B cell (primary cell): Measurements from ENCODE around the gene PIWIL1. TPM values are rescaled to one million over a fixed set of nuclear protein-coding genes. Genes with fewer than 3 reads are reported as not detected.

Experiments used
- ATAC-seq: fragments of 200-7000 bp; cut with Tn5 transposase; one replicate; pipeline ENCODE4 v1.10.0; 2021; ENCODE audit warnings: low read depth, mild to moderate bottlenecking, moderate number of reproducible peaks, moderate library complexity
- CTCF ChIA-PET: fragments of 350-600 bp; sonication (Branson Sonifier 250); formaldehyde crosslinking; loops from one replicate; lab custom pipeline; 2021; ENCODE audit warnings: antibody characterized with exemption, inconsistent platforms; lab: Charles Lee
- POLR2A ChIA-PET: fragments of 350-600 bp; sonication (Branson Sonifier 250); formaldehyde crosslinking; loops from one replicate; lab custom pipeline; 2021; ENCODE audit warnings: antibody characterized with exemption; lab: Charles Lee
- DNase-seq: peaks from one replicate; pipeline ENCODE4 v3.0.0; 2013
- H2AFZ ChIP-seq: 2 replicates; pipeline ENCODE4 v1.6.1; 2012; ENCODE audit warnings: mild to moderate bottlenecking, low read depth, low read length; ENCODE audit not compliant: insufficient read depth, poor library complexity, severe bottlenecking
- H3K27ac ChIP-seq, 2 donors: 1 replicate in 1 of 2; 2 replicates in 1 of 2; pipeline ENCODE4 v1.5.1; 2012 to 2013; ENCODE audit warnings: low read length in 2 of 2, mild to moderate bottlenecking in 2 of 2, moderate library complexity in 1 of 2
- H3K27me3 ChIP-seq, 4 experiments: fragments of 200-600 bp in 1 of 4; sonication (generic) in 1 of 4; replicated peaks in 1 of 4; 1 replicate in 2 of 4; 2 replicates in 2 of 4; pipeline versions ENCODE4 v1.6.1 to v1.7.0; 2013 to 2016; ENCODE audit warnings: low read length in 3 of 4, mild to moderate bottlenecking in 2 of 4, mixed read lengths in 1 of 4, moderate library complexity in 1 of 4; ENCODE audit not compliant: insufficient read depth in 4 of 4, control insufficient read depth in 3 of 4; ENCODE audit errors: control extremely low read depth in 1 of 4
- H3K36me3 ChIP-seq, 2 experiments: replicated peaks in 1 of 2; 1 replicate in 1 of 2; 2 replicates in 1 of 2; pipeline versions ENCODE4 v1.6.1 to v1.7.1; 2013; ENCODE audit warnings: low read length in 1 of 2; ENCODE audit not compliant: insufficient read depth in 2 of 2, control insufficient read depth in 1 of 2; ENCODE audit errors: control extremely low read depth in 1 of 2, extremely low read depth in 1 of 2
- H3K4me1 ChIP-seq, 2 donors: fragments of 200-600 bp in 1 of 2; sonication (generic) in 1 of 2; 1 replicate in 1 of 2; 2 replicates in 1 of 2; pipeline versions ENCODE4 v1.5.1 to v1.6.1; 2013 to 2017; ENCODE audit warnings: low read length in 2 of 2; ENCODE audit not compliant: control insufficient read depth in 2 of 2, insufficient read depth in 2 of 2
- H3K4me2 ChIP-seq: replicated peaks from 2 replicates; pipeline ENCODE3; 2012; ENCODE audit warnings: mild to moderate bottlenecking, low read depth, low read length; ENCODE audit not compliant: poor library complexity, severe bottlenecking
- H3K4me3 ChIP-seq, 5 experiments: fragments of 200-600 bp in 1 of 5; sonication (generic) in 1 of 5; 1 replicate in 3 of 5; 2 replicates in 2 of 5; pipeline versions ENCODE4 v1.5.1 to v1.7.0; 2011 to 2016; ENCODE audit warnings: low read length in 4 of 5, mild to moderate bottlenecking in 4 of 5, low read depth in 2 of 5, control low read depth in 1 of 5, moderate library complexity in 1 of 5; ENCODE audit not compliant: insufficient read depth in 1 of 5; ENCODE audit errors: control extremely low read depth in 1 of 5, extremely low read depth in 1 of 5
- H3K79me2 ChIP-seq: fragments of 200-600 bp; sonication (generic); one replicate; pipeline ENCODE4 v1.6.0; 2016; ENCODE audit warnings: low read length; ENCODE audit not compliant: control insufficient read depth, insufficient read depth
- H3K9ac ChIP-seq: fragments of 200-600 bp; sonication (generic); 2 replicates; pipeline ENCODE4 v1.6.1; 2017; ENCODE audit warnings: mild to moderate bottlenecking, low read length, moderate library complexity
- H3K9me3 ChIP-seq, 3 donors: one replicate each; pipeline versions ENCODE4 v1.6.1 to v1.7.1; 2013; ENCODE audit warnings: low read length in 2 of 3; ENCODE audit not compliant: control insufficient read depth in 2 of 3, insufficient read depth in 1 of 3; ENCODE audit errors: control extremely low read depth in 1 of 3
- H4K20me1 ChIP-seq: 2 replicates; pipeline ENCODE4 v1.6.0; 2012; ENCODE audit warnings: mild to moderate bottlenecking, low read length; ENCODE audit not compliant: insufficient read depth, control insufficient read depth, poor library complexity, severe bottlenecking
- H3K27ac Mint-ChIP-seq: one replicate; pipeline ENCODE4 v1.8.0; 2021; ENCODE audit warnings: mixed read lengths
- H3K27me3 Mint-ChIP-seq: one replicate; pipeline ENCODE4 v1.8.0; 2021; ENCODE audit warnings: mixed read lengths
- H3K4me1 Mint-ChIP-seq: one replicate; pipeline ENCODE4 v1.8.0; 2021; ENCODE audit warnings: mixed read lengths
- H3K4me3 Mint-ChIP-seq: one replicate; pipeline ENCODE4 v1.8.0; 2021; ENCODE audit warnings: mixed read lengths
- H3K9me3 Mint-ChIP-seq: one replicate; pipeline ENCODE4 v1.8.0; 2022; ENCODE audit warnings: mixed read lengths; ENCODE audit not compliant: insufficient read depth
- CTCF ChIP-seq: fragments of 200-600 bp; IDR thresholded peaks from one replicate; pipeline ENCODE4 v1.8.0; 2022; ENCODE audit warnings: antibody characterized with exemption, mild to moderate bottlenecking
- EZH2 ChIP-seq: IDR thresholded peaks from 2 replicates; pipeline ENCODE4 v1.6.1; 2012; ENCODE audit warnings: borderline replicate concordance, low read depth, mild to moderate bottlenecking, moderate library complexity, low read length; ENCODE audit not compliant: insufficient read depth, poor library complexity, severe bottlenecking
- WGBS: methylation state at CpG from one replicate; pipeline ENCODE4 v1.1.5; 2013; ENCODE audit warnings: missing lambda C conversion rate; ENCODE audit not compliant: insufficient coverage; 5-methylcytosine and 5-hydroxymethylcytosine counted together
- intact Hi-C: fragments of 100-400 bp; cut with micrococcal nuclease; formaldehyde crosslinking; loops from one replicate; pipeline ENCODE4 v1.10.0; 2022
- polyA plus RNA-seq: library from polyadenylated mRNA; depleted of rRNA; stranded (reverse); fragments of >200 nt; gene quantifications from 2 replicates; pipeline ENCODE4 v1.2.3, GENCODE V29; 2012
- total RNA-seq, 2 donors: library from RNA; stranded (reverse); fragments of 120-200 nt in 1 of 2; gene quantifications; 1 replicate in 1 of 2; 2 replicates in 1 of 2; pipeline versions ENCODE4 v1.2.3 to v1.2.4, GENCODE V29; 2013 to 2022

The PIWIL1 gene
- total and polyA plus RNA-seq, 2 donors (not counting 1 experiment from before 2014, with no cell fraction given) = not detected

DNA sequence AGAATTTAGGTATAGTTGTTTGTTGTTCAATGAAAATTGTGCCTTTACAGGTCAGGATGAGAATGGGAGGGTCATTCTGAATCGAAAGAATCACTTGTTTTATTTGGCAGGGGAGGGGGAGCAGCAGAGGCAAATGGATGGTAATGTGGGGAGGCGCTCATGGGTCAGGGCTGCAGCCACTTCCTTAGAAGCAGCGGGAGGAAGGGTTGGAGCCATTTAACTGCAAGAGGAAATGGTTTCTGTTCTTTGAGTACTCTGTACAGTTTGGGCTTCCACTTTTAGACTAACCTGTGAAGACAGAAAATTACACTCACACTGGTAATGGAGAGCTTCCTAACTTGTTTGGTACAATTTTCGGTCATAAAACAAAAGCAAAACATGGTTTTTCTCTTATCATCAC, 57.2 kb downstream of the PIWIL1 start:
- 29% methylated on average over 3 of the region's 4 CpGs for WGBS

GRCh38 chr12:130396667-130397066, 59.0 kb downstream of the PIWIL1 start:
- H3K9me3 ChIP-seq = peaks cover 0 to 2% (median 0%) of the 10 kb centered on the region in 3 donors
- H3K9me3 Mint-ChIP-seq = no peaks in the 10 kb centered on the region
- H3K27ac Mint-ChIP-seq = no peak overlapping the region
- POLR2A ChIA-PET = no interaction called here
- CTCF ChIA-PET = no interaction called here
- H3K27ac ChIP-seq = no peak overlapping the region
- H3K4me3 Mint-ChIP-seq = no peak overlapping the region
- no CpG with 5 or more reads among the region's 2 CpGs for WGBS
- H3K4me1 Mint-ChIP-seq = no peaks in the 10 kb centered on the region
- H3K9ac ChIP-seq = no peak overlapping the region
- no peaks in the 10 kb centered on the region for H3K79me2 ChIP-seq
- H3K4me3 ChIP-seq = no peak overlapping the region
- H2AFZ ChIP-seq = no peak overlapping the region
- H3K27me3 ChIP-seq = no peaks in the 10 kb centered on the region
- no peaks in the 10 kb centered on the region for H3K36me3 ChIP-seq
- ATAC-seq (no peak), DNase-seq (no peak)
- no peaks in the 10 kb centered on the region for H4K20me1 ChIP-seq
- intact Hi-C loops = no loop called here
- H3K27me3 Mint-ChIP-seq = no peaks in the 10 kb centered on the region
- no peak overlapping the region for H3K4me2 ChIP-seq
- H3K4me1 ChIP-seq = no peaks in the 10 kb centered on the region
- TF ChIP-seq EZH2 (no peak), CTCF (no peak)

More for the DNA sequence above, 57.2 kb downstream of the PIWIL1 start:
- H3K9me3 Mint-ChIP-seq = peaks cover 2% of the 10 kb centered on the region
- ChIA-PET POLR2A (no interaction called here), CTCF (no interaction called here)
- no peak overlapping the region for H3K4me2 ChIP-seq
- H3K27ac Mint-ChIP-seq = no peak overlapping the region
- no peak overlapping the region for H2AFZ ChIP-seq
- H3K4me3 ChIP-seq = no peak overlapping the region
- no peak overlapping the region for H3K9ac ChIP-seq
- DNase-seq = no peak
- no peak for ATAC-seq
- H3K27ac ChIP-seq = no peak overlapping the region
- H3K27me3 ChIP-seq = no peaks in the 10 kb centered on the region
- no peaks in the 10 kb centered on the region for H4K20me1 ChIP-seq
- H3K9me3 ChIP-seq = peaks cover 0 to 11% (median 0%) of the 10 kb centered on the region in 3 donors
- H3K4me1 ChIP-seq = no peaks in the 10 kb centered on the region
- no peaks in the 10 kb centered on the region for H3K4me1 Mint-ChIP-seq
- H3K27me3 Mint-ChIP-seq = no peaks in the 10 kb centered on the region
- no peak overlapping the region for H3K4me3 Mint-ChIP-seq
- H3K36me3 ChIP-seq = no peaks in the 10 kb centered on the region
- H3K79me2 ChIP-seq = no peaks in the 10 kb centered on the region
- TF ChIP-seq EZH2 = no peak
- TF ChIP-seq CTCF = no peak
- intact Hi-C loops = no loop called here
